ENCODE data around the gene ZMPSTE24. TPM values are rescaled to one million over a fixed set of nuclear protein-coding genes. Genes with fewer than 3 reads are reported as not detected.

Gene ZMPSTE24
- total RNA-seq, 1 donor from 2014 or later: 40.4 TPM

DNA sequence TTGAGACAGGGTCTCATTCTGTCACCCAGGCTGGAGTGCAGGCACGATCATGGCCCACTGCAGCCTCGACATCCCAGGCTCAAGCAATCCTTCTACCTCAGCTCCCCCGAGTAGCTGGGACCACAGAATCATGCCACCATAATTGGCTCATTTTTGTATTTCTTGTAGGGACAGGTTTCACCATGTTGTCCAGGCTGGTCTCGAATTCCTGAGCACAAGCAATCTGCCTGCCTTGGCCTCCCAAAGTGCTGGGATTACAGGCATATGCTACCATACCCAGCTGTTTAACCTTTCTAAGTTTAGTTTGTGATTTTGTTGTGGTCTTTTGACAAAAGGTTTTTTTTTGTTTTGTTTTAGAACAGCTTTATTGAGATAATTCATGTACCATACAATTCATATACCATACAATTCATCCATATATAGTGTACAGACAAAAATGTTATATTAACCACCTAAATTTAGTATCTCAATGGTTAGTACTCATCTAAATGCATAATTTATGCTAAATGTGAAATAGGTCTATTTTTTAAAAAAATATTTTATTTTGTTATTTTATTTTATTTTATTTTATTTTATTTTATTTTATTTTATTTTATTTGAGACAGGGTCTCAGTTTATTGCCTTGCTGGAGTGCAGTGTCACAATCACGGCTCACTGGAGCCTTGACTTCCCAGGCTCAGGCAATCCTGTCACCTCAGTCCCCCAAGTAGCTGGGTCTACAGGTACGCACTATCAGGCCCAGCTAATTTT, 8.9 kb downstream of the ZMPSTE24 start:
- H3K4me1 Mint-ChIP-seq (ENCODE audit: low read depth): peaks cover 3% of the 10 kb centered on the region
- no peaks in the 10 kb centered on the region for H3K27me3 Mint-ChIP-seq
- no peaks in the 10 kb centered on the region for H3K9me3 Mint-ChIP-seq (ENCODE audit: low read depth)
- no peak overlapping the region for H3K27ac Mint-ChIP-seq
- TF ChIP-seq, protein P1, sequence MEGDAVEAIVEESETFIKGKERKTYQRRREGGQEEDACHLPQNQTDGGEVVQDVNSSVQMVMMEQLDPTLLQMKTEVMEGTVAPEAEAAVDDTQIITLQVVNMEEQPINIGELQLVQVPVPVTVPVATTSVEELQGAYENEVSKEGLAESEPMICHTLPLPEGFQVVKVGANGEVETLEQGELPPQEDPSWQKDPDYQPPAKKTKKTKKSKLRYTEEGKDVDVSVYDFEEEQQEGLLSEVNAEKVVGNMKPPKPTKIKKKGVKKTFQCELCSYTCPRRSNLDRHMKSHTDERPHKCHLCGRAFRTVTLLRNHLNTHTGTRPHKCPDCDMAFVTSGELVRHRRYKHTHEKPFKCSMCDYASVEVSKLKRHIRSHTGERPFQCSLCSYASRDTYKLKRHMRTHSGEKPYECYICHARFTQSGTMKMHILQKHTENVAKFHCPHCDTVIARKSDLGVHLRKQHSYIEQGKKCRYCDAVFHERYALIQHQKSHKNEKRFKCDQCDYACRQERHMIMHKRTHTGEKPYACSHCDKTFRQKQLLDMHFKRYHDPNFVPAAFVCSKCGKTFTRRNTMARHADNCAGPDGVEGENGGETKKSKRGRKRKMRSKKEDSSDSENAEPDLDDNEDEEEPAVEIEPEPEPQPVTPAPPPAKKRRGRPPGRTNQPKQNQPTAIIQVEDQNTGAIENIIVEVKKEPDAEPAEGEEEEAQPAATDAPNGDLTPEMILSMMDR (IDR thresholded peaks at IDR 0.05; ENCODE audit: unreplicated experiment): no peak
- H3K36me3 Mint-ChIP-seq (ENCODE audit: insufficient read depth): peaks cover 18% of the 10 kb centered on the region
- no peak overlapping the region for H3K4me3 Mint-ChIP-seq (ENCODE audit: low read depth)
- no peak for DNase-seq (ENCODE audit: low spot score, unreplicated experiment)

DNA sequence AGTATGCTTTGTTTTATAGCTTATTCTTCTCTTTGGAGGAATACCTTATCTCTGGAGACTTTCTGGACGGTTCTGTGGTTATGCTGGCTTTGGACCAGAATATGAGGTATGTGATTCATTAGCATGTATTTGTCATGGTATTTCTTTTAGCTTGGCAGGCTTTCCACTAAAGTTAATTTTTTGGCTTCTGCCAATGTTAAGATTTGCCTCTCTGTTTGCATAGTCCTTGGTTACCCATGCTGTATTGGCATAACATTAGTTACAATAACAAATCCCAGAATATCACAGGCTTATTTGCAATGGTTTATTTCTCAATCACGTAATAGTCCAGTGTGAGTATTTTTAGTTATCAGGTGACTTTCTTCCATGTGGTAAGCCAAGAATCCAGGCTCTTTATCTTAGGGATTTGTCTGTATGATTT, 9.7 kb downstream of the ZMPSTE24 start:
- Mint-ChIP-seq H3K27ac (no peak overlapping the region), H3K36me3 (ENCODE audit: insufficient read depth) (peaks cover 15% of the 10 kb centered on the region), H3K27me3 (no peaks in the 10 kb centered on the region), H3K4me1 (ENCODE audit: low read depth) (peaks cover 3% of the 10 kb centered on the region), H3K9me3 (ENCODE audit: low read depth) (no peaks in the 10 kb centered on the region), H3K4me3 (ENCODE audit: low read depth) (no peak overlapping the region)
- DNase-seq (ENCODE audit: low spot score, unreplicated experiment): no peak
- TF ChIP-seq, protein P1 (IDR thresholded peaks at IDR 0.05; ENCODE audit: unreplicated experiment): no peak

DNA sequence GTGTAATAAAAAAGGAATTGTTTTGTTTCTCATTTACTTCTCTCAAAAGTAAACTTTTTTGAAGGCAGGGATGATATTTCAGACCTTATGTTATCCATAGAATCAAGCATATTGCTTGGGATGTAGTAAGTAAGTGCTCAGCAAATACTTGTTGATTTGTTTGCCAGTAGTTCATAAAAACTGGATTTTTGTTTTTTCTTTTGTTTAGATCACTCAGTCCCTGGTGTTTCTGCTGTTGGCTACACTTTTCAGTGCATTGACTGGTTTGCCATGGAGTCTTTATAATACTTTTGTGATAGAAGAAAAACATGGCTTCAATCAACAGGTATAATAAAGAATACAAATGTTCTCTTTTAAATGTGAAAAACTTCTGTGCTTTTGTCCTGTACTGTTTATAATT, 10.2 kb downstream of the ZMPSTE24 start:
- Mint-ChIP-seq H3K27ac (no peak overlapping the region), H3K36me3 (ENCODE audit: insufficient read depth) (peaks cover 16% of the 10 kb centered on the region), H3K27me3 (no peaks in the 10 kb centered on the region), H3K9me3 (ENCODE audit: low read depth) (no peaks in the 10 kb centered on the region), H3K4me3 (ENCODE audit: low read depth) (no peak overlapping the region), H3K4me1 (ENCODE audit: low read depth) (peaks cover 3% of the 10 kb centered on the region)
- TF ChIP-seq, protein P1 (IDR thresholded peaks at IDR 0.05; ENCODE audit: unreplicated experiment): no peak
- no peak for DNase-seq (ENCODE audit: low spot score, unreplicated experiment)

DNA sequence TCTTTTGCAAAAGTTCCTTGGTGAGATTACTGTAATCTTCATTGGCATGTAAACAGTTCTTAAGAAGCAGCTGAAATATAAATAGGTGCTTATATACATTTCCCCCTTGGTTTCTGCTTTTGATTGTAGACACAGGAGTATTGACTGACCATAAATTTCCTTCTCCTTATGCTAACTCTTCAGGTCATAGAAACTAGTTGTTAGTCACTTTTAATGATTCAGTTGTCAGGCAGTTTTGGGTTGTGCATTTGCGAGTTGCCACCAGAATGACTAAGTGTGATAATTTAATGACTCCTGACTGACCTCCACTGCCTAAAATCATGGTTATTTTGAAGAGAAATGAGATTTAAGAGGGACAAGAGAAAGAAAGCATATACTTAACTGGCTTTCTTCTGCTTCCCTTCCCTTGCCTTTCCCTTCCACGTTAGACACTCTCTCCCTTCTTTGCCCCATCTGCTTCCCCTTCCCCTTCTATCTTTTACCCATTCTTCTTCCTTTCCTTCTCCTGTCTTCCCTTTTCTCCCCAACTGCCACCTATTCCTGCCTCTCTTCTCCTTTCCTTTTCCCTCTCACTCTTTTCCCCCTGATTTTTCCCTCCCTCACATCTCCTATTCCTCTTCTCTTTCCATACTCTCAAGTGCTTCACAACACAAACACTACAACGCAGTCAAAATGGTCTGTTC, 12.3 kb downstream of the ZMPSTE24 start:
- Mint-ChIP-seq H3K4me3 (ENCODE audit: low read depth) (no peak overlapping the region), H3K27ac (no peak overlapping the region), H3K4me1 (ENCODE audit: low read depth) (peaks cover 3% of the 10 kb centered on the region), H3K36me3 (ENCODE audit: insufficient read depth) (peaks cover 18% of the 10 kb centered on the region), H3K27me3 (no peaks in the 10 kb centered on the region), H3K9me3 (ENCODE audit: low read depth) (no peaks in the 10 kb centered on the region)
- TF ChIP-seq, protein P1 (IDR thresholded peaks at IDR 0.05; ENCODE audit: unreplicated experiment): no peak
- DNase-seq (ENCODE audit: low spot score, unreplicated experiment): no peak

DNA sequence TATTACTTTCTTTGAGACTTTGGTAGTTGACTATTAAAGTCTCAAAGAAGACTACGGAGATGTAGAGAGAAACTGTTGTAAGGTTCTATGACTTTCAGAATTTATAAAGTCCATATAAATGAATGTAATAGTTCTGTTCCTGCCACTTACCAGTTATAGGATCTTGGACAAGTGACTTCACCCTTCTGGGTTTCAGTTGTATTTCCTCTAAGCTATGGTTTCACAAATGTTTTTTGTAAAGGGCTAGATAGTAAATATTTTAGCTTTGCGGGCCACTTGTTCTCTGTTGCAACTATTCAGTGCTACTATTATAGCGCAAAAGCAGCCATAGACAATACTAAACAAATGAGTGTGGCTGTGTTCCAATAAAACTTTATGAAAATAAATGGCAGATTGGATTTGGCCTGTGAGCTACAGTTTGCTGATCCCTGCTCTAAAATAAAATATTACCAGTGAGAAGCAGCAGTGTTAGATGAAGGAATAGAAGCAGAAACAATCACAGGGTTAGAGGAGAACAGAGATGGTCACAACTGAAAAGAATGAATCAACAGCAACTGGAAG, 14.7 kb downstream of the ZMPSTE24 start:
- DNase-seq (ENCODE audit: low spot score, unreplicated experiment): no peak
- no peaks in the 10 kb centered on the region for H3K4me1 Mint-ChIP-seq (ENCODE audit: low read depth)
- H3K27ac Mint-ChIP-seq: no peak overlapping the region
- H3K9me3 Mint-ChIP-seq (ENCODE audit: low read depth): no peaks in the 10 kb centered on the region
- no peak overlapping the region for H3K4me3 Mint-ChIP-seq (ENCODE audit: low read depth)
- H3K36me3 Mint-ChIP-seq (ENCODE audit: insufficient read depth): peaks cover 18% of the 10 kb centered on the region
- TF ChIP-seq, protein P1 (IDR thresholded peaks at IDR 0.05; ENCODE audit: unreplicated experiment): no peak
- no peaks in the 10 kb centered on the region for H3K27me3 Mint-ChIP-seq
